ENCODE measurements around the gene TFF1. TPM values are rescaled to one million over a fixed set of nuclear protein-coding genes. Genes with fewer than 3 reads are reported as not detected.

Gene TFF1
- total RNA-seq, 2 experiments from 2014 or later = 1.1 TPM; not detected in 1

DNA sequence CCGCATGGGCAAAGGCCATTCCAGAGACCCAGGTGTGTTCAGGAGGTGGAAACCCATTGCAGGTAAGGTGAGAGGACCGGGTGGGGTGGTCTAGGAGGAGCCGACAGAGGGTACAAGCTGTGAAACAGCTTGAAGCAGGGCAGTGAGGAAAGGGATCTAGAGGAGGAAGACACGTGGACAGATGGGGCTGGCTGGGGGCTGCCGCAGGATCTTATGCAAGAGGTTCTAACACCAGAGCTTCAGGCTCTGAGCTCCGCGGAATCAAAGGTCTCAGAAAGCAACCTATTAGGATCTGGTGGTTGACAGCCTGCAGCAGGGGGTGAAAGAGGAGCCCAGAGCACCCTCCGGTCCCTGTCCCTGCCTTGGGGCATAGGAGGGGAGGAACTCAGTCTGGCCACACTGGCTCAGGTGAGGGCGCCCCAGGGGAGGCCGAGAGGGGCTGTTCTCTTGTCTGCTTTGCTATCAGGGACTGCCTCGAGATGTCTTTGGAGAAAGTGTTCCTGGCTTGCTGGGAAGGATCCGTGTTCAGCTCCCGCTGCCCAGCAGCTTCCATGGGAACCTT lies 1.9 kb downstream of the TFF1 start:
- Mint-ChIP-seq H3K4me3 (no peak overlapping the region), H3K27me3 (no peaks in the 10 kb centered on the region), H3K9me3 (peaks cover 1% of the 10 kb centered on the region), H3K27ac (no peak overlapping the region), H3K4me1 (ENCODE audit: low read depth) (peaks cover 17% of the 10 kb centered on the region), H3K36me3 (ENCODE audit: low read depth) (no peaks in the 10 kb centered on the region)
- DNase-seq = no peak
- no peak for ATAC-seq
- ChIA-PET POLR2A (interaction anchor here (2.2 kb wide), 1 partner anchor 9 kb away, joined by 10 read pairs; no protein-coding TSS in a partner anchor), CTCF (no interaction called here)
- intact Hi-C loops (cut with micrococcal nuclease) = no loop called here
- TF ChIP-seq, protein P1, sequence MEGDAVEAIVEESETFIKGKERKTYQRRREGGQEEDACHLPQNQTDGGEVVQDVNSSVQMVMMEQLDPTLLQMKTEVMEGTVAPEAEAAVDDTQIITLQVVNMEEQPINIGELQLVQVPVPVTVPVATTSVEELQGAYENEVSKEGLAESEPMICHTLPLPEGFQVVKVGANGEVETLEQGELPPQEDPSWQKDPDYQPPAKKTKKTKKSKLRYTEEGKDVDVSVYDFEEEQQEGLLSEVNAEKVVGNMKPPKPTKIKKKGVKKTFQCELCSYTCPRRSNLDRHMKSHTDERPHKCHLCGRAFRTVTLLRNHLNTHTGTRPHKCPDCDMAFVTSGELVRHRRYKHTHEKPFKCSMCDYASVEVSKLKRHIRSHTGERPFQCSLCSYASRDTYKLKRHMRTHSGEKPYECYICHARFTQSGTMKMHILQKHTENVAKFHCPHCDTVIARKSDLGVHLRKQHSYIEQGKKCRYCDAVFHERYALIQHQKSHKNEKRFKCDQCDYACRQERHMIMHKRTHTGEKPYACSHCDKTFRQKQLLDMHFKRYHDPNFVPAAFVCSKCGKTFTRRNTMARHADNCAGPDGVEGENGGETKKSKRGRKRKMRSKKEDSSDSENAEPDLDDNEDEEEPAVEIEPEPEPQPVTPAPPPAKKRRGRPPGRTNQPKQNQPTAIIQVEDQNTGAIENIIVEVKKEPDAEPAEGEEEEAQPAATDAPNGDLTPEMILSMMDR (IDR thresholded peaks at IDR 0.05) = no peak

DNA sequence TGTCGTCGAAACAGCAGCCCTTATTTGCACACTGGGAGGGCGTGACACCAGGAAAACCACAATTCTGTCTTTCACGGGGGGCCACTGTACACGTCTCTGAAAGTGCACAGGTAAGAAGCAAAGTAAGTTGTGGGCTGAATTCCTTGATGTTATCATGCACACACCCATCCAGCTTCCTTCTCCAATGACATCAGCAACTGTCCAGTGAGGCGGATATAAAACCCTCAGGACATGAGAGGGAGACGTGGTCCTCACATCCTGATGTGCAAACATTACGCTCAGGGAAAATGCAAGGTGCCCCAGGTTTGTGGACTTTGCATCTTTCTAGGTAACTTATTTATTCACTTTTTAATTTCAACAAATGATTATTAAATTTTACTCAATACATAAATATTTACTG lies 3.0 kb downstream of the TFF1 start:
- Mint-ChIP-seq H3K4me3 (no peak overlapping the region), H3K9me3 (peaks cover 1% of the 10 kb centered on the region), H3K36me3 (ENCODE audit: low read depth) (no peaks in the 10 kb centered on the region), H3K27me3 (no peaks in the 10 kb centered on the region), H3K4me1 (ENCODE audit: low read depth) (peaks cover 13% of the 10 kb centered on the region), H3K27ac (no peak overlapping the region)
- intact Hi-C loops (cut with micrococcal nuclease) = no loop called here
- DNase-seq = no peak
- no peak for ATAC-seq
- TF ChIP-seq, protein P1 (IDR thresholded peaks at IDR 0.05) = no peak
- ChIA-PET CTCF (interaction anchor here (1.0 to 1.2 kb wide), 2 partner anchors 25 to 104 kb away, joined by 3 to 5 read pairs; no protein-coding TSS in a partner anchor), POLR2A (interaction anchor here (0.7 to 1.5 kb wide), 3 partner anchors 10 to 30 kb away, joined by 3 to 7 read pairs (median 4); no protein-coding TSS in a partner anchor)

GRCh38 chr21:42362700-42363099 lies 3.6 kb downstream of the TFF1 start:
- ATAC-seq (no peak), DNase-seq (no peak)
- H3K4me1 Mint-ChIP-seq (ENCODE audit: low read depth) = peaks cover 9% of the 10 kb centered on the region
- intact Hi-C loops (cut with micrococcal nuclease) = no loop called here
- no peaks in the 10 kb centered on the region for H3K27me3 Mint-ChIP-seq
- H3K9me3 Mint-ChIP-seq = peaks cover 1% of the 10 kb centered on the region
- no peaks in the 10 kb centered on the region for H3K36me3 Mint-ChIP-seq (ENCODE audit: low read depth)
- H3K27ac Mint-ChIP-seq = no peak overlapping the region
- TF ChIP-seq, protein P1 (IDR thresholded peaks at IDR 0.05) = no peak
- ChIA-PET CTCF (interaction anchor here (1.2 to 2.9 kb wide), 2 partner anchors 25 to 87 kb away, joined by 5 to 23 read pairs; no protein-coding TSS in a partner anchor), POLR2A (interaction anchor here (0.7 to 2.1 kb wide), 4 partner anchors 10 to 30 kb away, joined by 3 to 7 read pairs (median 5); no protein-coding TSS in a partner anchor)
- no peak overlapping the region for H3K4me3 Mint-ChIP-seq

GRCh38 chr21:42362198-42362597 lies 4.1 kb downstream of the TFF1 start:
- Mint-ChIP-seq H3K4me1 (ENCODE audit: low read depth) (peaks cover 7% of the 10 kb centered on the region), H3K9me3 (peaks cover 1% of the 10 kb centered on the region), H3K36me3 (ENCODE audit: low read depth) (no peaks in the 10 kb centered on the region), H3K4me3 (no peak overlapping the region), H3K27me3 (no peaks in the 10 kb centered on the region), H3K27ac (no peak overlapping the region)
- CTCF ChIA-PET = interaction anchor here (1.2 to 2.9 kb wide), 5 partner anchors 24 to 88 kb away, joined by 3 to 23 read pairs (median 5); no protein-coding TSS in a partner anchor
- DNase-seq (no peak), ATAC-seq (no peak)
- intact Hi-C loops (cut with micrococcal nuclease) = no loop called here
- TF ChIP-seq, protein P1 (IDR thresholded peaks at IDR 0.05) = no peak
- POLR2A ChIA-PET = interaction anchor here (1.5 to 2.1 kb wide), 2 partner anchors 11 to 16 kb away, joined by 6 to 7 read pairs; no protein-coding TSS in a partner anchor

DNA sequence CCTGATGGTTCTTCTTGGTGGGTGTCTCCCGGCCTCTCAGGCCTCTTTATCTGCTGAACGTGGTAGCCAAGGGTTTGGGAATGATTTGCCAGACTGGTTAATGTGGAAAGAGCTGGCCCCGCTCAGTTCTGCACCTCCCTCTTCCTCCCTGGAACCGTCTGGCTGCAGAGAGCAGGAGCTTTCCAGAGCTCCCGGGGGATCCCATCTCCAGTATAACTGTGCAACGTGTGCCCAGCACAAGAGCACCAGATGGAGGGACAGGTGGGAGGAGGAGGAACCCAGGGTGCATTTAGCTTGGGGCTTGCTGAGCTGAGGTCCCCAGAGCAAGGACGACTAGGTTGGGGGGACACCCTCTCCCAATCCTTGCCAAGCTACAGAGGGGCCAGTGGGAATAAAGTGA lies 5.0 kb downstream of the TFF1 start:
- DNase-seq (no peak), ATAC-seq (no peak)
- Mint-ChIP-seq H3K27ac (no peak overlapping the region), H3K4me1 (ENCODE audit: low read depth) (peaks cover 7% of the 10 kb centered on the region), H3K9me3 (peaks cover 2% of the 10 kb centered on the region), H3K4me3 (no peak overlapping the region), H3K36me3 (ENCODE audit: low read depth) (no peaks in the 10 kb centered on the region), H3K27me3 (no peaks in the 10 kb centered on the region)
- CTCF ChIA-PET = interaction anchor here (0.7 to 2.9 kb wide), 16 partner anchors 12 to 175 kb away, joined by 3 to 23 read pairs (median 4); partner anchors contain the start of gene UBASH3A
- intact Hi-C loops (cut with micrococcal nuclease) = no loop called here
- POLR2A ChIA-PET = interaction anchor here (1.3 to 2.1 kb wide), 2 partner anchors 13 to 17 kb away, joined by 4 to 6 read pairs; no protein-coding TSS in a partner anchor
- TF ChIP-seq, protein P1 (IDR thresholded peaks at IDR 0.05) = no peak
